ENCODE measurements around the gene CA12.
"Not testable (repeated sequence)": the region's sequence is repeated elsewhere in the genome, so short reads cannot be mapped to it uniquely, and the experiment has no call there.

Gene CA12

DNA sequence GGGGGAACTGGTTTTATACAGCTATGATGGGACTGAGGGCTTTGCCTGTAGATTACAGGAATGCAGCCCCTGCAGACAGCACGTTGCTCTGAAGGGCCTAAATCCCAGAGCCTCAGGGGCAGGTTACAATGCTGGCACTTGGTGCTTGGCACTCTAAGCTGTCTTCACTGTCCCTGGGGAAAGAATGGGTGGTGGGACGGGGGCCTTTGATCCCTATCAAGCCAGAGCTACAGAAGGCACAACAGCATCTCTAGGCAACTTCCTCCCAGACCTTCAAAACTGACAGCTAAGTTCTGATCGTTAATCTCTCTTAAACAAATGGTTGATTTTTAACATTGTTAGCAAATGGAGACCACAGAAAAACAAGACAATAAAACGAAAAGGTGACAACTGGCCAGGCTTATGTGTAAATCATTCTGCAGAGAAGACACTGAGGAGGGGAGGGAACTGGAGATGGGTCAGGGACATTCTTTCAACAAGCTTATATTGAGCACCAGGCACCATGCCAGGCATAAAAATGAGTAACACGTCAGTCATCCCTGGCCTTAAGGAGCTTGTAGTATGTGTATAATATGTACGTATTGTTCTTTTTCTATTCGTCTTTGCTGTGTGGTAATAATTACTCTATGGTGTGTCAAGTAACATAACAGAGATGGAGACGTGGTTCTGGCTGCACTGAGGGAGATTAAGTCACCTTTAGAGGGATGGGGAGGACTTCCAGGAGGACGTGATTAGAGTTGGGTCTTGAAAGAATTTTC lies 49.1 kb downstream of the CA12 start:
- no peak for DNase-seq

DNA sequence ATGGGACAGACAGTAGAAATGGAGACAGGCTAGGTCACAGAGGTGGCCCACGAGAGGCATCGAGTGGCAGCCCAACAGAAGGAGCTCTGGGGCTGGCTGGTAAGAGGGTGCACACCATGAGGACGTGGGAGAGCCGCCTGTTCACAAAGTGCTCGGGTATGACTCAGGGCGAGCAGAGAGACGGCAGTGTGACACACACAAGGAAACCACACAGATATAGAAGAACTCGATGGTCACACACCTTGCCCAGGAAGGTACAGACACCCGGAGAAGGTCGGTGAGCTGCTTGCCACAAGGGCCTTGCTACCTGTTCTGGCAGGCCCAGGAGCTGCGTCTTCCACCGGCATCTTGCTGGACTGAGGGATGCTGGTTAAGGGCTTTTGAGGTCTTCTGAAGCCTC lies 50.2 kb downstream of the CA12 start:
- no peak for DNase-seq

DNA sequence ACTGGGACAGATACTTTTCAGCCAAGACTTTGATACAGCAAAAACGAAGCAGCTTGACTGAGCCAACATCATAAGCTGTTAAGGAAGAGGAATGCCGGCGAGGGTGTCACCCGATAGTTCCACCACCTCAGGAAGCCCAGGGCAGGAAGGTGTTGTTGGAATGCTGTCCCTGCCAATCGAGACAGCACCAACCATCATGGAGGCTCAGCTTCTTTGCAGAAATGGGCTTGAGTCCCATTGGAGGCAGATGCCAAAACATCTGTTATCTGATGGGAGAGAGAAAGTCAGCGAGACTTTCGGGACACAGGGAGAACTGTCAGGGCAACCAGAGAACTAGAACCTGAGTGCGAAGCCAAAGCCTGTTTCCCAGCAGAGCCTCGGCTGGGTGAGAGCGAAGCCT lies 50.7 kb downstream of the CA12 start:
- no peak for DNase-seq

DNA sequence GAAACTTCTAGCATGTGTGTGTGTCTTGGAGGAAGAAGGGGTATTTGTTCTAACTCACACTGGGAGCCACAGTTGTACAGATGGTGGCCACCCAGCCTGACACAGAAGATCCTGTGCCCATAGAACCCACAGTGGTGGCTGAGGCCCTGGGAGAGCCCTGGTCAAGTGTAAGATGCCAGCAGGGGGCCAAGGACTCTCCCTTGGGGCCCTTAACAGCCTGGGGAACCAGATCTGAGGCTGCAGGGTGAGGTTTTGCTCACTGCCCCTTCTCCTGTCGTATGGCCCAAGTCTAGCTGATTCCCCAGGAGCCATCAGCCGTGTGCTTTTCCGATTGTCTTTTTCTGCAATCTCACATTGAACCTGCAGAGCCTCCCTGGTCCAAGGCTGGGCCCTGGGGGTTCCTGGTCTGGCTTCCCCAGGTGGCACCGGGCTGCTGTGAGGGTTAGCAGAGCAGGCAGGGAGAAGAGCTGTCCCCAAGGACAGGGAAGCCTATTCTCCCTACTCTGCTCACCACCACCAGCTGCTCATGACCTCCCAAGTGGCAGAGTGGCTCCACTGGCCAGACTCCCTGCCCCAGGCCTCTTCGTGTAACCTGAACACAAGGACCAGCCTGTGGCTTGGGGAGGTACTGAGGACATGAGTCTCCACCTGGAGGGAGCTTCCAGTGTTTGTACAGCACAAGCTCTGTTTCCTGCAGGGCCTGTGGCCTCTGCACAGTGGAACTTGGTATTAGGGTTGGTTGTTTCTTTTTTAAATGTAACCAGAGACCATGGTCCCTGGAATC lies 51.9 kb downstream of the CA12 start:
- DNase-seq = no peak

DNA sequence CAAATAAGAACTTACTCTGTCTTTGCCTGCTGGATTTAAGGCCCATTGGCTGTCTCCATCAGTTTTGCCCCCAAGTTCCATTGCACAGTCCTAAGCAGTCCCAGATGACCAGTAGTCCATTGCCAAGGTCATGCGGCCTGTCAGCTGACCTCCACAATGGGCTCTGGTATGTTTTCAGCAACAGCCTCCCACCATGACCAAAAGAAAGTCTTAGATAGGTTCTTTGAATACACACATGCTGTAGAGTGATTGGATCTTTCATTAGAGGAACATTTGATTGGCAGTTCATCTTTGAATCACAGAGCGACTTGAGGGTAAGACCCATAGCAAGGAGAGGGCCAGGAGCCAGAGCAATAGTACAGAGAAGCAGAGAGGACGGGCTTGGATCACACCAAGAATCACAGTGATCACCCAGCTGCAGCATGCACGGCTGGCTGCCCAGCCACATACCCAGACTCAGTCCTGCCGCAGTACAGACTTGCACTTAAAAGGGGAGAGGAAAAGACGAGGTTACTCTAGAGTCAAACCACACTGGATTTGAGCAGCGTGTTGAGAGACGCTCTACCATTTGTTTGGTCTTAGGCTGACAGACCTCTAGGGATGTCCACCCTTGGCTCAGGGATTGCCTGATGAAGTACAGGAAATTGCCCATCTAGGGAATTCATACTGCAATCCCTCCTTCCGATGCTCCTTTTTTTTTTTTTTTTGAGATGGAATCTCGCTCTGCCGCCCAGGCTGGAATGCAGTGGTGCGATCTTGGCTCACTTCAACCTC lies 53.8 kb downstream of the CA12 start:
- no peak for DNase-seq

DNA sequence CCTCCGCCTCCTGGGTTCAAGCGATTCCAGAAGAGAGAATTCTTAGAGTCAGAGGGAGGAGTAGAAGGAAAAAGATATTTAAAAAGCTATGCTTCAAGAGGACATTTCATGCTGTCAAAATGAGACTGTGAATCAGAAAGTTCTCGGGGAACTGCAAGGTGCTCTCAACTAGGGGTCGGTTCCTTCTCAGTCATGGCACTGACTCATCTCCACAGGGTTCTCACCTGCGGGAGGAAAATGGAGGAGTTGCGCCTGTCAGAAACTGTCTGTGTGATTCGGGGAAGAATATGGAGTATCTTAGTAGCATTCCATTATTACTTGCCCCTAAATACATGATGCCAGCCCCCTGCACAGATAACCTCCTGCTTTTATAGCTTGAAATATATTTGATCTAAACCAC lies 56.9 kb downstream of the CA12 start:
- DNase-seq = no peak

DNA sequence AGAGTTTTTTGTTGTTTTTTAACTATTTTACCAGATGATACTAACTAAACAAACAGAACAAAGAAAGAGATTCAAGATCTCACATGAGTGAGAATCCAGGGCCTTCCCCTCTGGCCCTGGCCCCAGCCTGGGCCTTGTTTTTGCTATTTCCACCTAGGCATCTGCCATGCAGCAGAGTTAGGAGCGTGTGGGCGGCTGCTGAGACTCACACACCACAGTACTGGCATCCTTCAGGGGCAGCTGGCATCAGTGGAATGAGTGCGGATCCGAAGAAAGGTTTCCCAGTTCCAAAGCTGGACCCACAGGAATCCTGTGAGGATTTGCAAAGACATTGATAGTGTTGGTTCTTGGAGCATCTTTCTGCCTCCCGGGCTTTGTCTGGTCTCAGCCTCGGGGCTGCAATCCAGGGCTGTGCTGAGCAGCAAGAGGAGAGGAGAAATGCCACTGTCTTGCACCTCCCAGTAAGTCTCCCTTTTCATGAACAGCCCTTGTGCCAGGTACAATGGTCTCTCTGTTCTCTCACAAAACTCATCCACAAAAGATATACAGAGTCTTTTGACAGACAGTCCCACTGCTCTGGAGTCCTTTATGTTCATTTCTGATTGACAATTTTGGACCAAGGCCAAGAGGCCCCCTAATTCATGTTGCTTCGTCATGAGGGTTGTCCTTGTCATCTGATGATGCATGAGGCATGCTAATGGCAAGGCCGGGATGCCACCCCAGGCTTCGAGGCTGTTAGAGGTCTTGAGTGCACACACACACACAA lies 57.7 kb downstream of the CA12 start:
- DNase-seq = no peak

DNA sequence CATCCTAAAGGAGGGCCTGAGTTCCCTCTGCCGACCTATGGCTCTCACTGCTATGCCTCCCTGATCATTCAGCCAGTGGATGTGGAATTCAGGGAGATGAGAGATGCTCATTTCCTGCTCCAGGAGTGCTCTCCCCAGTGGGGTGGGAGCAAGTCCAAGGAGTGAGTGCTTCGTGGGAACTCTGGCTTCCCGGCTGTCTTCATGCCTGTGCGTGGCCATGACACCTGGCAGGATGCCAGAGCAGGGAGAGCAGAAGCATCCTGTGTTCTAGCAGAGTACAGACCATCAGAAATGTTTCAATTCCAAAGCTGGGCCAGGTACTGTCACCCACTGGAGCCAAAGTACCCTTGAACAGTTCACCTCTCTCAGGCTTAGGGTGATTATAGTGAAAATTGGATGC lies 59.1 kb downstream of the CA12 start:
- no peak for DNase-seq

DNA sequence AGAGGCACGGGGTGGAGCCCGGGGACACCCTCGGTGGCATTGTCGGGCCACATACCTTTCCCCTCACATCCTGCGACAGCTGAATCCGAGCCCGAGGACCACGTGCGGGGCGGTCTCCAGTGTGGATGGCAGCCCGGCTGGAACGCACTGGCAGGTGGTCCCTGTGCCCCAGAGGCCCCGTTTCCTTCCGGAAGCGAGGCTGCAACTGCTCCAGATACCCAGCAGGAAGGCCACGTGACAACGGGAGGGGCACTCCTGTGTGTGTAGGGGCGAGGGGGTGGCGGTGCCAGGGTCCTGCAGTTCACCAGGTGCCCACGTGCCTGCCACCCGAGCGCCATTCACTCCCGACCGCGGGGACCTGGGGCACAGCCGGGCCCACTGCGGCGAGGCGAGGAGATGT lies 60.2 kb downstream of the CA12 start:
- DNase-seq = no peak

DNA sequence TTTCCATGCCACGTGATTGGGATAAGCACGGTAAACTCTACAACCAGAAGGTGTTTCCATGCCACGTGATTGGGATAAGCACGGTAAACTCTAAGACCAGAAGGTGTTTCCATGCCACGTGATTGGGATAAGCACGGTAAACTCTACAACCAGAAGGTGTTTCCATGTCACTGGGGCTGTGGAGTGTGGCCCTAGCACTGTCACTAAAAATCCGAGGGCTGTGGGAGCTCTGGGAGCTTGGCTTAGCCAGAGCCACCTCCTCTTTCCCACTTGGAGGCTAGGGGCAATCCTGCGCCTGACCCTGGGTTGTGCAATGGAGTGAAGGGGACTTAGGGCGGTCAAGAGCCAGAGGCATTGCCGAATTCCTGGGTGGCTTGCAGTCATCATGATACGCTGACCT lies 60.7 kb downstream of the CA12 start:
- not testable (repeated sequence) for DNase-seq

DNA sequence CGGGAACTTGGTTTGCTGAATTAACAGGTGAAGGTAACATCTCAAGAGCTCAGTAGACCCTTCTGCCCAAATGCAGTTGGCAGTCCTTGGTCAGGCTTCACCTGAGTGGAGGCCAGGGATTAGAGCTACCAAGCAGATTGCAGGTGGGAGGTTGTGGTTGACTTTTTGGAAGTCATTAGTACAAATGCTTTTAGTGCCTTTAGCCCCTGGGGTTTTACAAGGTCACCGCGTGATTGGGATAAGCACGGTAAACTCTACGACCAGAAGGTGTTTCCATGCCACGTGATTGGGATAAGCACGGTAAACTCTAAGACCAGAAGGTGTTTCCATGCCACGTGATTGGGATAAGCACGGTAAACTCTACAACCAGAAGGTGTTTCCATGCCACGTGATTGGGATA lies 61.2 kb downstream of the CA12 start:
- not testable (repeated sequence) for DNase-seq

DNA sequence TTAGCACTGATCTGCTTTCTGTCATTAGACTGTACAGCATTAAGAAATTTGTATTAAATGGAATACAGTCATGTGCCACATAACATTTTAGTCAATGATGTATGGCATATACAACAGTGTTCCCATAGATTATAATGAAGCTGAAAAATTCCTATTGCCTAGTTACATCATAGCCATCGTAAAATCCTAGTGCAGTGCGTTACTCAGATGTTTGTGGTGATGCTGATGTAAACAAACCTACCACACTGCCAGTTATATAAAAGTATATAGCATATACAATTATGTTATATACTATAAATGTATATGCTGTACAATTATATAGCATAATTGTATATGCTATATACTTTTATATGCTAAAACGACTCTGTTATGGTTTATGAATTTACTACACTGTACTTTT lies 62.6 kb downstream of the CA12 start:
- DNase-seq = no peak

DNA sequence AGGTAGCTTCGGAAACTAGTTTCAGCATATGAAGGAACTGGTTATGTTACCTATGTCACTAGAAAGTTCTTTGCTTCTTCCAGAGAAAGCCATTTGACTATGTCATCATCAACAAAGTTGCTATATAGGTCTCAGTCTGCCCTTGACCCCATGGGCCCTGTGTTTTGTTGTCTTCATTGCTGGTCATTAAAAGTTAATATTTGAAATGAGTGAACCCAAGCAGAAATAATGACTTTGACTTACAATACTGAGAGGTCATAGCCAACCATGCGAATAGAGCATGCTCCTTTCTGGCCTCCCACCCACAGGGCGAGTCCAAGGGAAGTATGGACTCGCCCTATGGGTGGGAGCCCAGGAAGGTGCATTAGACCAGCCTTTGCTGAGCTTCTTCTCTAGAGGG lies 63.3 kb downstream of the CA12 start:
- DNase-seq = no peak

DNA sequence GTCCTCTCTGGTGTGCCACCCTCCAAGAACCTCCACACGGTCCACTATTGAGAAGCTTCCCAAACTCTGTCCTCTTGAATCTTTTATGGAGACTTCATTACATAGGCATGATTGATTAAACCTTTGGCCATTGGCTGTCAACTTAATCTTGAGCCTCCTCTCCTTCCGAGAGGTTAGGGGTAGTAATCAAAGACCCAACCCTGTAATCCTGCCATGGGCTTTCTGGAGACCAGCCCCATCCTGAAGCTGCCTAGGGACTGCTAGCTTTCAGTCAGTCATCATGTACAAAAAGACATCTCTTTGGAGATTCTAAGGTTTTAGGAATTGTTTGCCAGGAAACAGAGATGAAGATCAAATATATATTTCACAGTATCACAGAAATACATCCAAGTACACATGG lies 67.2 kb downstream of the CA12 start:
- no peak for DNase-seq

DNA sequence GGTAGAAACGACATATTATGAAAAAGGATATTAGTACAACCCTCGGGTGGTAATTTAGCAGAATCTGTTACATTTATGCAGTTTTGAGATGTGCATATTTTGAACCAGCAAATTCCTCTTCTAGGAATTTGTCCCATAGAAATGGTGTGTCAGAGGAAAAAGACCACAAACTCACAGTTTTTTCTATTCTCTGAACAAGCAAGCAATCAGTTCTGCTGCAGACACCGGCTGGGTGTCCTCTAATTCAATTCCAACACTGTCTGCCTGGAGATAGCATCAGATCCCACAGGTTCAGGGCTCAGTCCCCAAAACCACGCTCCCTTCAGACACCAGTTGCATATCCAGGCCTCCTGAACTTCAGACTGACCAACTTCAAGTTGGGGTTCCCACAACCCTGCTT lies 67.8 kb downstream of the CA12 start:
- DNase-seq = no peak

DNA sequence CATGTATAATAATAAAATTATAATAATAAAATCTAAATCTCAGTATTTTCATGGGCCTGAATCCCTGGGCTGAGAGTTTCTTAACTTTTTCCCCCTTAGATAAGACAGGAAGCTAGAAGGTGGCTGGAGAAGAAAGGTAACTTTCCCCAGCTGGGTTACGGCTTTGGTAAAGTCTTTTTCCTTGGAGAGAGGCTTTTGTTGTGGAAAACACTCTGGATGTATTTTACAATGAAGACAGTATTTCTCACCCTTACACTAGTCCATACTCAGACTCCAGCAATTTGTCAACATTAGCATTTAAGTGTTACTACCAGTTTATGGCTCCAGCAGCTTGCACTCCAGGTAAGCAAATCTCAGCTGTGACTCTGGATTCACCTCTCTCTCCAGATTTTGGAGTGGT lies 69.4 kb downstream of the CA12 start:
- DNase-seq = no peak

DNA sequence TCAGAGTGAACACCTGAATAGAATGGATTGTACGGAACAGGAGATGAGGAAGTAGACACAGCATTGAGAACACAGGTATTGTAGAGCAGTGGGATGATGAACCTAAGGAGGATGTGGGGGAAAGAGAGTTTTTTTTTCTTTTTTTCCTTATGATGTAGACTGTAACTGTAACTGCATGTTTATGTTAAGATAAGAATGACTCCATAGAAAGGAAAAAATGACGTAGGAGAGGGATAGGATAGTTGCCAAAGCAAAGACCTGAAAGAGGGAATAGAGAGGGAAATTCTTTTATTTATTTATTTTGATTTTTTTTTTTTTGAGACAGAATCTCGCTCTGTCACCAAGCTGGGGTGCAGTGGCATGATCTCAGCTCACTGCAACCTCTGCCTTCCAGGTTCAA lies 71.0 kb downstream of the CA12 start:
- no peak for DNase-seq

DNA sequence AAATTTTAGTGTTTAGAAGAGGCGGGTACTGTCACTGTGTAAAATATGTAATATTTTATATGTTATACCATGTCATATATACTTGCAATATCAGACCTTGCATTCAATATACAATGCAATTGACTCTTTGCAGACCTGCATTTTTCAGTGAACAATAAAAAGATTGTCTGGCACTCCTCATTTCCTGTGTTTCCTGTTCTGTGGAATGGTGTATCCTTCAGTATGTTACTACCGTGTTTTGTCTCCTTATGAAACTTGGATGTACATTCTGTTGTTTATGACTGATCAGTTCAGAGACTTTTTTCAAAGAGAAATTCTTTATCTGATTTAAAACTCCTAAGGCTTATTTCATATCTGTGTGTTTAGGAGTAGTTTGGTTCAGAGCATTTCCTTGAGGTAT lies 72.7 kb downstream of the CA12 start:
- no peak for DNase-seq

DNA sequence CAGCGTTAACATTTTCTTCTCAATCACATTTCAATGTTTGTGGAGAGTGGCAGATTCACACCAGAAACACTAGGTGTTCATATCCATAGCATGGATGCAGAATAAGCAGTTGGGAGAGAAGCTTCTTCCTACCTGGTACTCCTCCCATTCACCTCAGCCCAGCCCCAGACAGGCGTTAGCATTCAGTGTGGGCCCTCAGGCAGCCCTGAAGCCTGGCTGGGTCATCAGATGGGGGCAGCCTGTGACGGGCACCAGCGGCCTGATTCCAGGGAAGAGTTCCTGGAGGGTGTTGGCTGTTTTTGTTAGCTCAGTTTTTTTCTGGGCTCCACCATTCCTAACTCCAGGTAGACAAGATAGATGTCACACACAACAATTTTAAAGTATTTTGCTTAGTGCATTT lies 73.2 kb downstream of the CA12 start:
- no peak for DNase-seq

DNA sequence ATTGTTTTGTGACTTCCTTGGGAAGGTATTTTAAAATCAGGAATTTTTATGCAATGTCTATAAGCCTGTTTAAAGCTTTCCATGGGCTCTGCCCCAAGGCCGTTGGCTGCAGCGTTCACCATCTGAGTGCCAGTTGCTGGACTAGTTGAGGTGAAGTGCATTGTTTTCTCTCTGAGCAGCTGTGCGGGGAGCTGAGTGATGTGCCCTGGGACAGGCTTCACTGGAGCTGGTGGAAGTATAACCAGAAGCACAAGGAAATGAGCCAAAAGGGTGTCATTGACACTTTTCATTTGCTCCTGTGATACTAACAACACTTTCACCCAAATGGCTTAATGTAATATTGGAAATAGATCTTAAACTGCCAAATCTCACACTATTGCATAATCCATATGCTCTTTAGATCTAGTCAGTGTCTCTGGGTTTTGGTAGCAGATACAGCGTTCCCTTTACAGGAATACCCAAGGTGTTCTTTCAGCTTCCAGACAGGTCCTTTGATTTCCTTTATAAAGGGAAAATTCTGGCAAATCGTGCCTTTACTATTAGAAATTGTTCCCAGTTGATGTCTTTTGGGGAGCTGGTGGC lies 75.1 kb downstream of the CA12 start:
- DNase-seq = no peak

DNA sequence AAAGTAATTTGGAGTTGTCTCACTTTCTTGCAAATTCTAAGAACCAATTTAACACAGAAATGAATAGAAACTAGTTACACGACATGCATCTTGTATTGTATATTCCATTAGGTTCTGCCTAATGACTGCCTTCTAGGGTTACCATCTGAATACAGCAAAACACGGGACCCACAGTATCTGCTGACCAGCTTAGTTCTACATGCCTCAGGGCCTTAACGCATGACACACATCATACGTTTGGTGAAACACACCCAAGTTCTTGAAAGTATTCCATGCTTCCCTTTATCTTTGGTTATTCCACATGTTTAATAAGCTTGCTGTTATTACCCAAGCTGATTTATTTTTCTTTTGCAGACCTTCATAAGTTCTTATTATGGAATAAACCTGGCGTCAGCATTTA lies 76.4 kb downstream of the CA12 start:
- no peak for DNase-seq

DNA sequence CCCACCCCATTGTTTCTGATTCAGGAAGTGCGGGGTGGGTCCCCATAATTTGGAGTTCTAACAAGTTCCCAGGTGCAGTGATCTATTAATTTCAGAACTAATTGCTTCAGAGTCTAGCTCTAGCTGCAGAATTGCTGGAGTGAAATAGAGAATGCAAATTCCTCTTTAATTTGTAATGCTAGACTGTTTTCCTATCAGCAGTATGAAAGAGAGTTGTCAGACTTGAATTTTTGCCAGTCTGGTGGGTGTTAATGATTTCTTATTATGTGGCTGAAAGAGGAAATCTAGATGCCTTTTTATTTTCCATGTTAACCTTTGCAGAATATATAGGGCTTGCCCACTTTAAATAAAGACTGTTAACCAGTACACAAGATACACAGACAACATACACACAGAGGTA lies 80.6 kb downstream of the CA12 start:
- no peak for DNase-seq
